AG09309 (cell line): Measurements from ENCODE around the gene HIKESHI.
"Not testable (repeated sequence)": the region's sequence is repeated elsewhere in the genome, so short reads cannot be mapped to it uniquely, and the experiment has no call there.

Experiments
- DNase-seq: peaks from one replicate; pipeline ENCODE4 v3.0.0-alpha.2; 2010; ENCODE audit warnings: low read depth
- H3K4me3 ChIP-seq: 2 replicates; pipeline ENCODE4 v1.5.1; 2011; ENCODE audit warnings: mild to moderate bottlenecking, low read depth, low read length, moderate library complexity; ENCODE audit not compliant: control insufficient read depth
- TF ChIP-seq, protein P1 (sequence below): IDR thresholded peaks from 2 replicates; pipeline ENCODE4 v1.5.1; 2011; ENCODE audit warnings: mild to moderate bottlenecking, low read depth, low read length, inconsistent platforms; ENCODE audit not compliant: insufficient read depth, control insufficient read depth; ENCODE audit errors: missing control alignments

The HIKESHI gene

DNA sequence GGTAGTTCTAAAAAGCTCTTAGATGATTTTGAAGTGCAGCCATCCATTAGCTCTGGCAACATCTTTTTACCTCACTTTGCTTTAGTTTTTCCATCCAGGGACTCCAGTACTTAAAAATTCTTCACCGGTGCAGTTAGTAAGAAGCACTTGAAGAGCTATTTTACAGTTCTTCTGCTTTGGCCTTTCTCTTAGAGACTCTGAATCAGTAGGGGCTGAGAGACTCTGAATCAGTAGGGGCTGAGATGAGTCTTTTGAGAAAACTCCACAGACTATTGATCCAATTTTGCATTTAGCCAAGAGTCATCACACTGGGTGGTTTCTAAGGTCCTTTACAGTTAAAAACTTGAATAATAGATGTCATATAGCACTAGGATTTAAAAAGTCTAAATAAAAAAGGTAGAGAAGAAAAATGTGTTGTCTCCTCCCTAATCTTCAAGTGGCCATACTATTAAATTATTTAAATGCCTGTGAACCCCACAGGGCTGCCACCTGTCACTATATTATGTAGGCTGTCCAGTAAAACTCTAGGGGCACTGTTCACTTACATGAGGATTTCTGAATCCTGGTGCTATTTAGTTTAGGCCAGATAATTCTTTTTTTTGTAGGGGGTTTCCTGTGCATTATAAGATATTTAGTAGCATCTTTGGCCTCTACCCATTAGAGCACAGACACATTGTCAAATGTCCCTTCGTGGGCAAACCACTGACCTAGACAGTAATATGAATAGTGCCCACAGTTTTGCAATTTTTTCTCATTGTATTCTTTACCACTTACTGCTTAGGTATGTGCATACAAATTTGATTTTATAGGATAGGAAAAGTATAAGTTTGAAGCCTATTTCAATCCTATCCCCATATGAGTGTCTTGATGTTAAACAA is 26.3 kb upstream of the HIKESHI start:
- H3K4me3 ChIP-seq: no peak overlapping the region
- DNase-seq: no peak
- TF ChIP-seq, protein P1, sequence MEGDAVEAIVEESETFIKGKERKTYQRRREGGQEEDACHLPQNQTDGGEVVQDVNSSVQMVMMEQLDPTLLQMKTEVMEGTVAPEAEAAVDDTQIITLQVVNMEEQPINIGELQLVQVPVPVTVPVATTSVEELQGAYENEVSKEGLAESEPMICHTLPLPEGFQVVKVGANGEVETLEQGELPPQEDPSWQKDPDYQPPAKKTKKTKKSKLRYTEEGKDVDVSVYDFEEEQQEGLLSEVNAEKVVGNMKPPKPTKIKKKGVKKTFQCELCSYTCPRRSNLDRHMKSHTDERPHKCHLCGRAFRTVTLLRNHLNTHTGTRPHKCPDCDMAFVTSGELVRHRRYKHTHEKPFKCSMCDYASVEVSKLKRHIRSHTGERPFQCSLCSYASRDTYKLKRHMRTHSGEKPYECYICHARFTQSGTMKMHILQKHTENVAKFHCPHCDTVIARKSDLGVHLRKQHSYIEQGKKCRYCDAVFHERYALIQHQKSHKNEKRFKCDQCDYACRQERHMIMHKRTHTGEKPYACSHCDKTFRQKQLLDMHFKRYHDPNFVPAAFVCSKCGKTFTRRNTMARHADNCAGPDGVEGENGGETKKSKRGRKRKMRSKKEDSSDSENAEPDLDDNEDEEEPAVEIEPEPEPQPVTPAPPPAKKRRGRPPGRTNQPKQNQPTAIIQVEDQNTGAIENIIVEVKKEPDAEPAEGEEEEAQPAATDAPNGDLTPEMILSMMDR: no peak

GRCh38 chr11:86277741-86278140 is 24.3 kb upstream of the HIKESHI start:
- no peak overlapping the region for H3K4me3 ChIP-seq
- TF ChIP-seq, protein P1: no peak
- DNase-seq: no peak

DNA sequence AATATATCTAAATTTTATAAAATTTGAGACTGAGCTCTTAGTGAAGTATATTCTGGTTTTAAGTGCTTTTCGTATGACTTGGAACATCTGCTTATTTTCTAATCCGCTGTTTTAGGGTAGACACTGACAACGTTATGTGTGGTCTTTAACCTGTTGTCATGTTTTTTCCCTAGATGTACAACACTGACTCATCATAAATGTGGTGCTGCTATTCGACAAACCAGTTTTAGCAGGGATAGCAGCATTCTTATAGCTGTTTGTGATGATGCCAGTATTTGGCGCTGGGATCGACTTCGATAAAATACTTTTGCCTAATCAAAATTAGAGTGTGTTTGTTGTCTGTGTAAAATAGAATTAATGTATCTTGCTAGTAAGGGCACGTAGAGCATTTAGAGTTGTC is 23.8 kb upstream of the HIKESHI start:
- TF ChIP-seq, protein P1: no peak
- no peak for DNase-seq
- no peak overlapping the region for H3K4me3 ChIP-seq

DNA sequence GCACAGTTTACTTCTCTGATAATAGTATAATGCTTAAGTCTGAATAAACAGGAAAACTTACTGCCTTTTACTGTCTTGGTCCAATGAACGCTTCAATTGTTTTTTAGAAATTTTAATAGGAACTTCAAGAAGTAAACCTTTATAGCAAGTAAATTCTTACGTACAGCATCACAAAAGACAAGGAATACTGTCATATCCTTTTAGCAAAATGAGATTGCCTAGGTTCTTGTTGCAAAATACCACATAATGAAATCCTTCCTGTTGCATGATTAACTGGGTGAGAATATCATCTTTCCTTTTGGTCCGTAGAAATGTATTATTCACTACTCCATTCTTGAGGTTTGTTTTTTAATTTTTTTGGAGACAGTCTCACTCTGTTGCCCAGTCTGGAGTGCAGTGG is 22.3 kb upstream of the HIKESHI start:
- TF ChIP-seq, protein P1: no peak
- H3K4me3 ChIP-seq: no peak overlapping the region
- DNase-seq: no peak

DNA sequence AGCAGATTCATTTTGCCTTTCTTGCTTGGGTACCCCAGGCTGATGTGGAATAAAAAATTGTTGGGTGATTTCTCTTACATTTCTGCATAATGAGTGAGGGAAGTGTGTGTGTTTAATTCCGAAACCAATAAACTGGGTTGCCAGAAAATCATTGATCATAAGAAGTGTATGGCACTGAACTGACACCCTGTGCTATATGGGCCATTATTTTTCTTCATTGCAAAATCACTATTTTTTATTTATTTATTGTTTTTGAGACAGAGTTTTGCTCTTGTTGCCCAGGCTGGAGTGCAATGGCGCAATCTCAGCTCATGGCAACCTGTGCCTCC is 14.6 kb upstream of the HIKESHI start:
- DNase-seq: no peak
- no peak overlapping the region for H3K4me3 ChIP-seq
- TF ChIP-seq, protein P1: no peak

DNA sequence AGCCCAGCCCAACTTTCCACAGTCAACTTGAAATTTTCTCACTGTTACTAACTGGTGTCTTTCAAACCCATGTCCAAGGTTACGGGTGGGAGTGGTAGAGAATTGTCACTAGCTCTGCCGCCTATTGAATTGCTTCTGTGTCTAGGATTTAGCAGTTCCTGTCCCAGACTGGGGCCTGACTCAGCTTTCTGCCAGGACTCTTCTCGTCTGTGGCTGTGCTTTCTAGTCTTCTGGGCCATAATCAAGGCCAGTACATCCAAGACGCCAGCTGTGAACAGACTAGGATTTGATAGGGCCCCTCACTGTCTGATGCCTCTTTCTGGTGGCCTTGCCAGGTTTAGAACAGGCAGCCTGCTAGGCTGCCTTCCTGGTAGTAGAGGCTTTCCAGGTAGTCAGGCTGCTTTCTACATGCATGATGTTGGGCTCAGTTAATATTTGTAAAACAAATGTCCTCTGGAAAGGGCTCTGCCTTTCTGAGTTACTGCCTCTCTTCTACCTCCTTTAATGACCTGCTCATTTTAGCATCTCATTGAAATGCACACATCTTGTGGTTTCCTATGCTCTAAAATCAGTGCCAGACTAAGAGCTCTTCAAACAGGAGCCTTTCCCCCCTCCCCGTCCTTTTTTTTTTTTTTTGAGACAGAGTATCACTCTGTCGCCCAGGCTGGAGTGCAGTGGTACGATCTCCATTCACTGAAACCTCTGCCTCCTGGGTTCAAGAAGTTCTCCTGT is 13.1 kb upstream of the HIKESHI start:
- no peak overlapping the region for H3K4me3 ChIP-seq
- no peak for DNase-seq
- TF ChIP-seq, protein P1: no peak

- H3K4me3 ChIP-seq, DNase-seq: not testable (repeated sequence)
These were observed 12.3 kb upstream of the HIKESHI start for GRCh38 chr11:86289508-86290280.
